NCI-H226 (cell line): Measurements from ENCODE around the gene BRSK1.

Experiments used
- DNase-seq: peaks from one replicate; pipeline ENCODE4 v3.0.0-alpha.2; 2015

The BRSK1 gene

GRCh38 chr19:55355213-55355821, 71.5 kb downstream of the BRSK1 start:
- DNase-seq, result no peak

- no peak for DNase-seq
Observed at GRCh38 chr19:55358493-55358892, 74.7 kb downstream of the BRSK1 start.

GRCh38 chr19:55358943-55359908, 75.4 kb downstream of the BRSK1 start:
- no peak for DNase-seq

- no peak for DNase-seq
Observed at GRCh38 chr19:55360902-55361301, 77.1 kb downstream of the BRSK1 start.
